ENCODE results near the gene EPB42. TPM values are rescaled to one million over a fixed set of nuclear protein-coding genes. Genes with fewer than 3 reads are reported as not detected.

The EPB42 gene
- total RNA-seq, 5 donors from 2014 or later (not counting 1 experiment from before 2014, with no cell fraction given): not detected

DNA sequence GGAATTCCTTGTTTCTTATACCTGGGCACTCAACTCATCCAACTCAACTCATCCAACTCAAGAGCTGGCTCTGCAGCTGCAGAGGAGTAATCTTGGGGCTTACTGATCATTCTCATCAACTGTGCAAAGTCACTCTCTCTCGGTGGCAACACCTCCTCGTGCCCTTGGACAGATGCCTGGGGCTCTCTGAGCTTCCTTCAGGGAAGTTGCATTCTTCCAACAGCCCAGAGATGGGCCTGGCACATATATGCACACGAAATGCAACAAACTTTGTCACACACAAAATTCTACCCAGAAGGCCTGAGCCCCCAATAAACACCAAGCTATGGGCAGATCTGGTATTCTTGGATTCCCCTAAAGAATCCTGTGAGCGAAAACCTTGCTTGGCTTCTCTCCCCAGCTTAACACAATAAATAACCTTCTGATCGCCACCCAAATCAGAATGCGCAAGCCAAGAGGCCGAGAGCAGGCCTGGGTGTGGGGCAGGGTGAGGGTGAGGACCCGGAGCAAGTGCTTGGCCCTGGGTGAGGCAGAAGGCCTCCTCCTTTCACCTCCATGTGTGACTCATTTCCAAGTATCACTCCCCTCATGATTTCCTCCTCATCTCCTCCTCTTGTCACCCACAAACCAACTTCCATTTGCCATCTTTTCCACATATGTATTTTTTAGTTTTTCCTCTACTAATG, 30.5 kb upstream of the EPB42 start:
- Histone ChIP-seq H3K36me3 (ENCODE audit: control insufficient read depth in 2 of 2, extremely low read depth in 1 of 2, insufficient read depth in 1 of 2, low read length in 1 of 2) (no peaks in the 10 kb centered on the region), H3K9me3 (no peaks in the 10 kb centered on the region), H3K4me3 (ENCODE audit: control insufficient read depth in 1 of 2, extremely low read depth in 1 of 2, low read length in 1 of 2) (no peak overlapping the region), H3K4me1 (ENCODE audit: control insufficient read depth in 1 of 2, extremely low read depth in 1 of 2, insufficient read depth in 2 of 2, low read length in 2 of 2) (peaks cover 0 to 11% of the 10 kb centered on the region in 2 experiments), H3K27me3 (replicated peaks in 1 of 2; ENCODE audit: control insufficient read depth in 2 of 2, extremely low read depth in 1 of 2, insufficient read depth in 2 of 2, low read length in 1 of 2) (peaks cover 0 to 15% of the 10 kb centered on the region in 2 experiments), H3K27ac (ENCODE audit: low read length) (no peak overlapping the region)
- no peaks in the 10 kb centered on the region for H3K9me3 Mint-ChIP-seq
- CTCF ChIA-PET: no interaction called here
- no peak overlapping the region for H3K27ac Mint-ChIP-seq
- peaks cover 14 to 15% of the 10 kb centered on the region in 2 donors for H3K27me3 Mint-ChIP-seq
- WGBS (ENCODE audit: insufficient coverage): 79% methylated on average over 3 of the region's 8 CpGs
- DNase-seq (no peak), ATAC-seq (replicated peaks in 1 of 4) (no peak)
- H3K4me1 Mint-ChIP-seq: peaks cover 5 to 18% (median 17%) of the 10 kb centered on the region in 3 donors
- H3K36me3 Mint-ChIP-seq: no peaks in the 10 kb centered on the region
- no peak overlapping the region for H3K4me3 Mint-ChIP-seq
- POLR2A ChIA-PET: no interaction called here

DNA sequence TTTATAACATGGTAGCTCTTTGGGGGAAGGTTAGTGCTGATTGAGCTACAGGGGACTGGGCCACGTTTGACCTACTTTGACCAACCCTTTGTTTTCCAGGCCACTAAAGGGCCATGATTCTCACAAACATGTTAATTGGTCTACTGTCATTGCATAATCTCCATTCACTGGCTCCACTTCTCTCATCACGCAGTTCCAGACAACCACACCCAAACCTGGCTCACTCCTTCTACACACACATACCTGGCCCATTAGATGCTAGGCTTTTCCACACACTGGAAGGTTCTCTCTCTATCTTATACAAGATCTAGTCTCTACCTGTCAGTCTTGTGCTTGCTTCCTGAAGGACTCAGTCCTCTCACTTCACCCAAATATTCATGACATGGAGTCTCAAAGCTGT, 30.0 kb upstream of the EPB42 start:
- no peaks in the 10 kb centered on the region for H3K9me3 Mint-ChIP-seq
- H3K36me3 Mint-ChIP-seq: no peaks in the 10 kb centered on the region
- H3K4me3 Mint-ChIP-seq: no peak overlapping the region
- no peak overlapping the region for H3K27ac Mint-ChIP-seq
- CTCF ChIA-PET: no interaction called here
- H3K4me3 ChIP-seq (ENCODE audit: control insufficient read depth in 1 of 2, extremely low read depth in 1 of 2, low read length in 1 of 2): no peak overlapping the region
- H3K36me3 ChIP-seq (ENCODE audit: control insufficient read depth in 2 of 2, extremely low read depth in 1 of 2, insufficient read depth in 1 of 2, low read length in 1 of 2): no peaks in the 10 kb centered on the region
- no peaks in the 10 kb centered on the region for H3K9me3 ChIP-seq
- DNase-seq (no peak), ATAC-seq (replicated peaks in 1 of 4) (no peak)
- H3K4me1 ChIP-seq (ENCODE audit: control insufficient read depth in 1 of 2, extremely low read depth in 1 of 2, insufficient read depth in 2 of 2, low read length in 2 of 2): peaks cover 0 to 11% of the 10 kb centered on the region in 2 experiments
- 75% methylated on average over 2 of the region's 2 CpGs for WGBS (ENCODE audit: insufficient coverage)
- POLR2A ChIA-PET: no interaction called here
- peaks cover 13 to 14% of the 10 kb centered on the region in 2 donors for H3K27me3 Mint-ChIP-seq
- H3K27ac ChIP-seq (ENCODE audit: low read length): no peak overlapping the region
- peaks cover 5 to 20% (median 17%) of the 10 kb centered on the region in 3 donors for H3K4me1 Mint-ChIP-seq
- peaks cover 0 to 13% of the 10 kb centered on the region in 2 experiments for H3K27me3 ChIP-seq (replicated peaks in 1 of 2; ENCODE audit: control insufficient read depth in 2 of 2, extremely low read depth in 1 of 2, insufficient read depth in 2 of 2, low read length in 1 of 2)

DNA sequence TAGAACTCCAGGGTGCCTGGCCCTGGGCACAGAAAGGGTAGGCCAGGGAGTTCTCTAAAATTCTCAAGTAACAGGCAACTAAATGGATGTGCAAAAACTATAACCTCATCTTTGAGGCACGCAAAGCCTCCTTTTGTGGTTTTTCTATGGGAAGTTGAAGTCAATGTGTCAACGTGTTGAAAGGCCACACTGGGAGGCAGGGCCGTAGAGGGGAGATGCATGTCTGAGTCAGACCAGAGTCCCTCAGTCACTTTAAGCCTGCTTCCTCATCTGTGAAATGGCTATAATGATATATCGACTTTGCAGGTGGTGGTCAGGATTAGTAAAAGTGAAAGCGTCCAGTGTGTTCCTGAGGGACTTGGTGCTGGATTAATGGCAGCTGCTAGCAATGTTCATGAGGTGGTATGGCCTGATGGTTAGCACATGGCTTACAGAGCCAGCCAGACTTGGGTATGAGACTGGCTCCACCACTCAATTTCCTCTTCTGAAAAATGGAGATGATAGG, 28.9 kb upstream of the EPB42 start:
- POLR2A ChIA-PET: no interaction called here
- H3K9me3 Mint-ChIP-seq: no peaks in the 10 kb centered on the region
- no peak overlapping the region for H3K4me3 ChIP-seq (ENCODE audit: control insufficient read depth in 1 of 2, extremely low read depth in 1 of 2, low read length in 1 of 2)
- CTCF ChIA-PET: no interaction called here
- ATAC-seq (replicated peaks in 1 of 4) (no peak), DNase-seq (no peak)
- peaks cover 11 to 12% of the 10 kb centered on the region in 2 donors for H3K27me3 Mint-ChIP-seq
- no peaks in the 10 kb centered on the region for H3K36me3 ChIP-seq (ENCODE audit: control insufficient read depth in 2 of 2, extremely low read depth in 1 of 2, insufficient read depth in 1 of 2, low read length in 1 of 2)
- H3K4me3 Mint-ChIP-seq: no peak overlapping the region
- peaks cover 0 to 13% of the 10 kb centered on the region in 2 experiments for H3K27me3 ChIP-seq (replicated peaks in 1 of 2; ENCODE audit: control insufficient read depth in 2 of 2, extremely low read depth in 1 of 2, insufficient read depth in 2 of 2, low read length in 1 of 2)
- peaks cover 5 to 20% (median 17%) of the 10 kb centered on the region in 3 donors for H3K4me1 Mint-ChIP-seq
- no peaks in the 10 kb centered on the region for H3K9me3 ChIP-seq
- no peak overlapping the region for H3K27ac ChIP-seq (ENCODE audit: low read length)
- WGBS (ENCODE audit: insufficient coverage): 36% methylated on average over 3 of the region's 5 CpGs
- H3K27ac Mint-ChIP-seq: no peak overlapping the region
- peaks cover 0 to 11% of the 10 kb centered on the region in 2 experiments for H3K4me1 ChIP-seq (ENCODE audit: control insufficient read depth in 1 of 2, extremely low read depth in 1 of 2, insufficient read depth in 2 of 2, low read length in 2 of 2)
- H3K36me3 Mint-ChIP-seq: no peaks in the 10 kb centered on the region

DNA sequence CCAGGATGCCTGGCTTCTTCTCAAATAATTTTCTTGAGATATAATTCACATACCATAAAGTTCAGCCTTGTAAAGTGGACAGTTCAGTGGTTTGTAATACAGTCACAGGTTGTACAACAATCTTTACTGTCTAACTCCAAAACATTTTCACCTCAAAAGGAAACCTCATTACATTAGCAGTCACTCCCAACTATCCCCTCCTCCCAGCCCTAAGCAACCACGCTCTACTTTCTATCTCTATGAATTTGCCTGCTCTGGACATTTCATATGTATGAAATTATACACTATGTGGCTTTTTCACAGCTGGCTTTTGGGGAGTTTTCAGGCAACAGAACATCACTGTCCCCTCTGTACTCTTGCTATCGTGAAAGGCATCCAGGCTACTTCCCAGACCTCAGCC, 28.4 kb upstream of the EPB42 start:
- POLR2A ChIA-PET: no interaction called here
- H3K9me3 ChIP-seq: no peaks in the 10 kb centered on the region
- Mint-ChIP-seq H3K4me1 (peaks cover 5 to 20% (median 13%) of the 10 kb centered on the region in 3 donors), H3K4me3 (no peak overlapping the region), H3K27me3 (peaks cover 6 to 12% of the 10 kb centered on the region in 2 donors), H3K9me3 (no peaks in the 10 kb centered on the region), H3K27ac (no peak overlapping the region), H3K36me3 (no peaks in the 10 kb centered on the region)
- ATAC-seq (replicated peaks in 1 of 4) (no peak), DNase-seq (no peak)
- no peak overlapping the region for H3K27ac ChIP-seq (ENCODE audit: low read length)
- no peaks in the 10 kb centered on the region for H3K36me3 ChIP-seq (ENCODE audit: control insufficient read depth in 2 of 2, extremely low read depth in 1 of 2, insufficient read depth in 1 of 2, low read length in 1 of 2)
- peaks cover 0 to 11% of the 10 kb centered on the region in 2 experiments for H3K4me1 ChIP-seq (ENCODE audit: control insufficient read depth in 1 of 2, extremely low read depth in 1 of 2, insufficient read depth in 2 of 2, low read length in 2 of 2)
- H3K27me3 ChIP-seq (replicated peaks in 1 of 2; ENCODE audit: control insufficient read depth in 2 of 2, extremely low read depth in 1 of 2, insufficient read depth in 2 of 2, low read length in 1 of 2): peaks cover 0 to 13% of the 10 kb centered on the region in 2 experiments
- CTCF ChIA-PET: interaction anchor here in 1 of 2 donors (0.6 kb wide), 1 partner anchor 36 kb away, joined by 3 read pairs; no protein-coding TSS in a partner anchor
- 86% methylated on average over 1 of the region's 2 CpGs for WGBS (ENCODE audit: insufficient coverage)
- H3K4me3 ChIP-seq (ENCODE audit: control insufficient read depth in 1 of 2, extremely low read depth in 1 of 2, low read length in 1 of 2): no peak overlapping the region

DNA sequence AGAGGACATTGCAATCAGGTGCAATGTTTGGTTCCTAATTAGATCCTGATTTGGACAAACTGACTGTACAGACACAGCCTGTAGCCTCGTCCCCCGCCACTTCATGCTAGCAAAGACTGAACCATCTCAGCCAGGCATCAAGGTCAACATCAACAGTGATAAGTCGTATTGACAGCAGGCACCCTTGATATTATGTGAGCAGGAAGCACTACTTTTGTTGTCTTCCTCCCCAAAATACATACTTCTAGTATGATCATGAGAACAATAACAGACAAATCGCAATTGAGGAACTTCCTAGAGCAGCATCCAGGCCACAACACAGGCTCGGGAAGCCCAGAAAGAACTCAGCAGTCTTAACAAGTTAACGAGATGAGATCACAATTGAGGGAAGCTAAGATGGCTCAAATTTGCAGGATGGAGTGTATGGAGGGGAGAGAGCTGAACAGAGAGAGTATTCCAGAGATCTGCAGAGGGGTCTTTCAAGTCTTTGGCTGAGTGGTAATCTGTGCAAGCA, 25.5 kb upstream of the EPB42 start:
- no peak overlapping the region for H3K4me3 ChIP-seq (ENCODE audit: control insufficient read depth in 1 of 2, extremely low read depth in 1 of 2, low read length in 1 of 2)
- H3K36me3 Mint-ChIP-seq: no peaks in the 10 kb centered on the region
- no peak overlapping the region for H3K4me3 Mint-ChIP-seq
- H3K27me3 Mint-ChIP-seq: peaks cover 0 to 3% of the 10 kb centered on the region in 2 donors
- CTCF ChIA-PET: no interaction called here
- DNase-seq (no peak), ATAC-seq (replicated peaks in 1 of 4) (no peak)
- POLR2A ChIA-PET: no interaction called here
- WGBS (ENCODE audit: insufficient coverage): 34% methylated on average over 4 of the region's 6 CpGs
- H3K36me3 ChIP-seq (ENCODE audit: control insufficient read depth in 2 of 2, extremely low read depth in 1 of 2, insufficient read depth in 1 of 2, low read length in 1 of 2): no peaks in the 10 kb centered on the region
- H3K9me3 ChIP-seq: no peaks in the 10 kb centered on the region
- peaks cover 2 to 13% (median 5%) of the 10 kb centered on the region in 3 donors for H3K4me1 Mint-ChIP-seq
- H3K9me3 Mint-ChIP-seq: no peaks in the 10 kb centered on the region
- H3K27ac ChIP-seq (ENCODE audit: low read length): no peak overlapping the region
- H3K27me3 ChIP-seq (replicated peaks in 1 of 2; ENCODE audit: control insufficient read depth in 2 of 2, extremely low read depth in 1 of 2, insufficient read depth in 2 of 2, low read length in 1 of 2): peaks cover 0 to 3% of the 10 kb centered on the region in 2 experiments
- no peak overlapping the region for H3K27ac Mint-ChIP-seq
- no peaks in the 10 kb centered on the region for H3K4me1 ChIP-seq (ENCODE audit: control insufficient read depth in 1 of 2, extremely low read depth in 1 of 2, insufficient read depth in 2 of 2, low read length in 2 of 2)

GRCh38 chr15:43244092-43244491, 23.3 kb upstream of the EPB42 start:
- Histone ChIP-seq H3K4me1 (ENCODE audit: control insufficient read depth in 1 of 2, extremely low read depth in 1 of 2, insufficient read depth in 2 of 2, low read length in 2 of 2) (no peaks in the 10 kb centered on the region), H3K27me3 (replicated peaks in 1 of 2; ENCODE audit: control insufficient read depth in 2 of 2, extremely low read depth in 1 of 2, insufficient read depth in 2 of 2, low read length in 1 of 2) (peaks cover 0 to 4% of the 10 kb centered on the region in 2 experiments), H3K36me3 (ENCODE audit: control insufficient read depth in 2 of 2, extremely low read depth in 1 of 2, insufficient read depth in 1 of 2, low read length in 1 of 2) (no peaks in the 10 kb centered on the region), H3K4me3 (ENCODE audit: control insufficient read depth in 1 of 2, extremely low read depth in 1 of 2, low read length in 1 of 2) (no peak overlapping the region), H3K9me3 (no peaks in the 10 kb centered on the region), H3K27ac (ENCODE audit: low read length) (no peak overlapping the region)
- WGBS (ENCODE audit: insufficient coverage): 97% methylated on average over 3 of the region's 4 CpGs
- no peak overlapping the region for H3K27ac Mint-ChIP-seq
- H3K4me3 Mint-ChIP-seq: no peak overlapping the region
- no peaks in the 10 kb centered on the region for H3K36me3 Mint-ChIP-seq
- H3K9me3 Mint-ChIP-seq: no peaks in the 10 kb centered on the region
- ChIA-PET POLR2A (no interaction called here), CTCF (no interaction called here)
- H3K27me3 Mint-ChIP-seq: peaks cover 0 to 4% of the 10 kb centered on the region in 2 donors
- ATAC-seq (replicated peaks in 1 of 4) (no peak), DNase-seq (no peak)
- peaks cover 0 to 5% (median 1%) of the 10 kb centered on the region in 3 donors for H3K4me1 Mint-ChIP-seq

Data from T-cell (primary cell).